ENCODE measurements around the gene TSPAN8.

- TF ChIP-seq CTCF (conservative IDR thresholded peaks at IDR 0.05 in 1 of 2, IDR thresholded peaks at IDR 0.05 in 1 of 2; ENCODE audit: extremely low read depth in 1 of 2, insufficient read depth in 1 of 2, low read depth in 1 of 2, low read length in 2 of 2) (no peak), EZH2 (IDR thresholded peaks at IDR 0.05; ENCODE audit: borderline replicate concordance, low read length) (no peak)
Observed at GRCh38 chr12:71169286-71169685, 11.5 kb upstream of the TSPAN8 start.

Data from mammary epithelial cell (primary cell).